Activated CD8-positive, alpha-beta memory T cell treated with anti-CD3 and anti-CD28 coated beads, Interleukin-2, amount 50 U/mL, for 48 hours (primary cell): ENCODE results near the gene POU2AF1.

Experiments used
- DNase-seq: peaks from one replicate; pipeline ENCODE4 v3.0.0-alpha.2; 2020

Gene POU2AF1

GRCh38 chr11:111309215-111309915 lies 69.7 kb downstream of the POU2AF1 start:
- no peak for DNase-seq

- DNase-seq = no peak
Observed at GRCh38 chr11:111308140-111308539, 70.9 kb downstream of the POU2AF1 start.

GRCh38 chr11:111307472-111308108 lies 71.5 kb downstream of the POU2AF1 start:
- no peak for DNase-seq

GRCh38 chr11:111306321-111306720 lies 72.8 kb downstream of the POU2AF1 start:
- no peak for DNase-seq

- DNase-seq = no peak
Observed at GRCh38 chr11:111305876-111306275, 73.2 kb downstream of the POU2AF1 start.

- no peak for DNase-seq
Observed at GRCh38 chr11:111305162-111305802, 73.8 kb downstream of the POU2AF1 start.

GRCh38 chr11:111303461-111303860 lies 75.6 kb downstream of the POU2AF1 start:
- no peak for DNase-seq

GRCh38 chr11:111302298-111302697 lies 76.8 kb downstream of the POU2AF1 start:
- no peak for DNase-seq
